HepG2 (cell line): ENCODE measurements around the gene SLC19A3. TPM values are rescaled to one million over a fixed set of nuclear protein-coding genes. Genes with fewer than 3 reads are reported as not detected.
A peak's percentile ranks its signal among the peaks of the same experiment; 100 is the strongest.

Experiments
- CENPT ChIP-seq: sonication (generic); formaldehyde crosslinking; IDR thresholded peaks from 2 replicates; pipeline ENCODE4 v1.8.0; 2022; ENCODE audit warnings: low read depth, mild to moderate bottlenecking, moderate library complexity, missing genetic modification reagents
- HBP1 ChIP-seq: IDR thresholded peaks from 2 replicates; pipeline ENCODE4 v1.6.1; 2016; ENCODE audit warnings: low read depth, control low read depth
- HMGXB3 ChIP-seq: sonication (generic); formaldehyde crosslinking; IDR thresholded peaks from 2 replicates; pipeline ENCODE4 v1.4.0; 2020; ENCODE audit warnings: missing genetic modification reagents, borderline replicate concordance
- JUNB ChIP-seq: sonication (generic); formaldehyde crosslinking; IDR thresholded peaks from 2 replicates; pipeline ENCODE4 v1.8.0; 2022; ENCODE audit warnings: missing genetic modification reagents, mild to moderate bottlenecking, borderline replicate concordance
- KDM1A ChIP-seq: IDR thresholded peaks from 2 replicates; pipeline ENCODE4 v1.6.1; 2016; ENCODE audit warnings: missing compliant biosample characterization
- KDM4B ChIP-seq: sonication (generic); formaldehyde crosslinking; IDR thresholded peaks from 2 replicates; pipeline ENCODE4 v1.4.0; 2020; ENCODE audit warnings: missing genetic modification reagents
- MAFK ChIP-seq, 2 experiments: IDR thresholded peaks in 1 of 2; conservative IDR thresholded peaks in 1 of 2; 2 replicates each; pipeline ENCODE4 v1.6.1; 2011; ENCODE audit warnings: improper control_type of control experiment in 2 of 2, low read length in 2 of 2
- NCOR1 ChIP-seq: fragments of 200-600 bp; sonication (generic); IDR thresholded peaks from 2 replicates; pipeline ENCODE4 v1.7.0; 2017; ENCODE audit warnings: antibody characterized with exemption, low read length, borderline replicate concordance
- ONECUT2 ChIP-seq: sonication (generic); formaldehyde crosslinking; IDR thresholded peaks from 2 replicates; pipeline ENCODE4 v1.4.0; 2020; ENCODE audit warnings: missing genetic modification reagents
- PAWR ChIP-seq: sonication (generic); formaldehyde crosslinking; IDR thresholded peaks from 2 replicates; pipeline ENCODE4 v1.4.0; 2020; ENCODE audit warnings: missing genetic modification reagents, mild to moderate bottlenecking, borderline replicate concordance
- PRPF4 ChIP-seq: fragments of 200-400 bp; formaldehyde crosslinking; IDR thresholded peaks from 2 replicates; pipeline ENCODE4 v1.6.1; 2016; ENCODE audit warnings: low read length, low read depth; ENCODE audit not compliant: poor library complexity, severe bottlenecking
- RARA ChIP-seq: IDR thresholded peaks from 2 replicates; pipeline ENCODE4 v1.6.1; 2016; ENCODE audit warnings: missing genetic modification reagents, missing compliant biosample characterization
- RBAK ChIP-seq: sonication (generic); formaldehyde crosslinking; IDR thresholded peaks from 2 replicates; pipeline ENCODE4 v1.5.1; 2020; ENCODE audit warnings: mild to moderate bottlenecking, missing genetic modification reagents
- RBM22 ChIP-seq: fragments of 200-400 bp; formaldehyde crosslinking; optimal IDR thresholded peaks from 2 replicates; pipeline ENCODE3; 2017; ENCODE audit warnings: mild to moderate bottlenecking, low read length, moderate library complexity
- SRSF4 ChIP-seq: fragments of 200-400 bp; formaldehyde crosslinking; IDR thresholded peaks from one replicate; pipeline ENCODE4 v1.6.1; 2018; ENCODE audit warnings: mild to moderate bottlenecking, low read depth, low read length, moderate library complexity; ENCODE audit not compliant: poor library complexity, severe bottlenecking
- ZC3H4 ChIP-seq: sonication (generic); formaldehyde crosslinking; IDR thresholded peaks from 2 replicates; pipeline ENCODE4 v1.4.0; 2020; ENCODE audit warnings: missing genetic modification reagents, borderline replicate concordance
- ZNF432 ChIP-seq: sonication (generic); formaldehyde crosslinking; IDR thresholded peaks from 2 replicates; pipeline ENCODE4 v1.5.0; 2020; ENCODE audit warnings: missing genetic modification reagents, mild to moderate bottlenecking, borderline replicate concordance
- ZNF878 ChIP-seq: sonication (generic); formaldehyde crosslinking; IDR thresholded peaks from 2 replicates; pipeline ENCODE4 v1.8.1; 2023; ENCODE audit warnings: mild to moderate bottlenecking, missing genetic modification reagents, moderate library complexity
- ZSCAN29 ChIP-seq: sonication (generic); formaldehyde crosslinking; conservative IDR thresholded peaks from 2 replicates; pipeline ENCODE4 v1.4.0; 2020; ENCODE audit warnings: mild to moderate bottlenecking, missing genetic modification reagents
- polyA plus RNA-seq, 8 experiments: library from polyadenylated mRNA; depleted of rRNA in 3 of 8; stranded (reverse) in 7 of 8; unstranded in 1 of 8; fragments of >200 nt; fragmentation: Illumina TruSeq in 4 of 8; extraction: Trizol in 4 of 8; gene quantifications; 2 replicates each; pipeline versions ENCODE4 v1.2.1 to v1.2.3, GENCODE V29; 2011 to 2016; ENCODE audit warnings: low read depth in 4 of 8, missing spikeins in 1 of 8, mixed read lengths in 1 of 8; ENCODE audit not compliant: insufficient read depth in 1 of 8
- total RNA-seq, 5 experiments: library from RNA; depleted of rRNA; stranded (reverse); fragments of >200 nt; fragmentation: Illumina TruSeq; extraction: Trizol; gene quantifications; 2 replicates each; pipeline ENCODE4 v1.2.3, GENCODE V29; 2016; ENCODE audit warnings: low read depth in 1 of 5
- TF ChIP-seq, protein P1 (sequence below): sonication (generic); formaldehyde crosslinking; IDR thresholded peaks from 2 replicates; pipeline ENCODE4 v1.4.0; 2020; ENCODE audit warnings: mild to moderate bottlenecking, missing genetic modification reagents
- TF ChIP-seq, protein P2 (sequence below): sonication (generic); formaldehyde crosslinking; IDR thresholded peaks from 2 replicates; pipeline ENCODE4 v1.4.0; 2020; ENCODE audit warnings: missing genetic modification reagents
- TF ChIP-seq, protein P3 (sequence below): sonication (generic); formaldehyde crosslinking; IDR thresholded peaks from 2 replicates; pipeline ENCODE4 v1.4.0; 2020; ENCODE audit warnings: missing genetic modification reagents

The SLC19A3 gene
- total and polyA plus RNA-seq, 2 of the 13 experiments (the other 11 are each of a cell fraction or from before 2014, with no cell fraction given), result 2.3 to 5.2 TPM

GRCh38 chr2:227653419-227653818 is 64.4 kb downstream of the SLC19A3 start (continued):
- TF ChIP-seq HMGXB3 (no peak), MAFK (conservative IDR thresholded peaks at IDR 0.05 in 1 of 2, IDR thresholded peaks at IDR 0.05 in 1 of 2; ENCODE audit: low read length in 2 of 2) (peak; percentile 44 to 72; a peak in 2 of 4 replicates), ONECUT2 (no peak), PRPF4 (no peak), KDM4B (CRISPR knock-in tag) (no peak), RARA (CRISPR knock-in tag) (peak; percentile 58), JUNB (no peak), KDM1A (no peak), ZNF432 (CRISPR knock-in tag) (no peak), ZSCAN29 (CRISPR knock-in tag) (no peak), RBM22 (no peak), ZNF878 (CRISPR knock-in tag) (no peak), ZC3H4 (CRISPR knock-in tag) (no peak), CENPT (CRISPR knock-in tag) (no peak), PAWR (CRISPR knock-in tag) (no peak), NCOR1 (peak; percentile 69; the same call in 1 of the 2 replicates), SRSF4 (no peak), HBP1 (CRISPR knock-in tag) (no peak), RBAK (CRISPR knock-in tag) (no peak)
- TF ChIP-seq, protein P1, sequence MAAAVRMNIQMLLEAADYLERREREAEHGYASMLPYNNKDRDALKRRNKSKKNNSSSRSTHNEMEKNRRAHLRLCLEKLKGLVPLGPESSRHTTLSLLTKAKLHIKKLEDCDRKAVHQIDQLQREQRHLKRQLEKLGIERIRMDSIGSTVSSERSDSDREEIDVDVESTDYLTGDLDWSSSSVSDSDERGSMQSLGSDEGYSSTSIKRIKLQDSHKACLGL (CRISPR knock-in tag), result no peak
- TF ChIP-seq, protein P2, sequence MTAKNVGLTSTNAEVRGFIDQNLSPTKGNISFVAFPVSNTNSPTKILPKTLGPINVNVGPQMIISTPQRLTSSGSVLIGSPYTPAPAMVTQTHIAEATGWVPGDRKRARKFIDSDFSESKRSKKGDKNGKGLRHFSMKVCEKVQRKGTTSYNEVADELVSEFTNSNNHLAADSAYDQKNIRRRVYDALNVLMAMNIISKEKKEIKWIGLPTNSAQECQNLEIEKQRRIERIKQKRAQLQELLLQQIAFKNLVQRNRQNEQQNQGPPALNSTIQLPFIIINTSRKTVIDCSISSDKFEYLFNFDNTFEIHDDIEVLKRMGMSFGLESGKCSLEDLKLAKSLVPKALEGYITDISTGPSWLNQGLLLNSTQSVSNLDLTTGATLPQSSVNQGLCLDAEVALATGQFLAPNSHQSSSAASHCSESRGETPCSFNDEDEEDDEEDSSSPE (CRISPR knock-in tag), result no peak
- TF ChIP-seq, protein P3, sequence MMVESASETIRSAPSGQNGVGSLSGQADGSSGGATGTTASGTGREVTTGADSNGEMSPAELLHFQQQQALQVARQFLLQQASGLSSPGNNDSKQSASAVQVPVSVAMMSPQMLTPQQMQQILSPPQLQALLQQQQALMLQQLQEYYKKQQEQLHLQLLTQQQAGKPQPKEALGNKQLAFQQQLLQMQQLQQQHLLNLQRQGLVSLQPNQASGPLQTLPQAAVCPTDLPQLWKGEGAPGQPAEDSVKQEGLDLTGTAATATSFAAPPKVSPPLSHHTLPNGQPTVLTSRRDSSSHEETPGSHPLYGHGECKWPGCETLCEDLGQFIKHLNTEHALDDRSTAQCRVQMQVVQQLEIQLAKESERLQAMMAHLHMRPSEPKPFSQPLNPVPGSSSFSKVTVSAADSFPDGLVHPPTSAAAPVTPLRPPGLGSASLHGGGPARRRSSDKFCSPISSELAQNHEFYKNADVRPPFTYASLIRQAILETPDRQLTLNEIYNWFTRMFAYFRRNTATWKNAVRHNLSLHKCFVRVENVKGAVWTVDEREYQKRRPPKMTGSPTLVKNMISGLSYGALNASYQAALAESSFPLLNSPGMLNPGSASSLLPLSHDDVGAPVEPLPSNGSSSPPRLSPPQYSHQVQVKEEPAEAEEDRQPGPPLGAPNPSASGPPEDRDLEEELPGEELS (CRISPR knock-in tag), result no peak
